ENCODE results near the gene ARPC1B. TPM values are rescaled to one million over a fixed set of nuclear protein-coding genes. Genes with fewer than 3 reads are reported as not detected.

ARPC1B gene
- total and polyA plus RNA-seq, 2 experiments from 2014 or later, result 101 to 132 TPM

DNA sequence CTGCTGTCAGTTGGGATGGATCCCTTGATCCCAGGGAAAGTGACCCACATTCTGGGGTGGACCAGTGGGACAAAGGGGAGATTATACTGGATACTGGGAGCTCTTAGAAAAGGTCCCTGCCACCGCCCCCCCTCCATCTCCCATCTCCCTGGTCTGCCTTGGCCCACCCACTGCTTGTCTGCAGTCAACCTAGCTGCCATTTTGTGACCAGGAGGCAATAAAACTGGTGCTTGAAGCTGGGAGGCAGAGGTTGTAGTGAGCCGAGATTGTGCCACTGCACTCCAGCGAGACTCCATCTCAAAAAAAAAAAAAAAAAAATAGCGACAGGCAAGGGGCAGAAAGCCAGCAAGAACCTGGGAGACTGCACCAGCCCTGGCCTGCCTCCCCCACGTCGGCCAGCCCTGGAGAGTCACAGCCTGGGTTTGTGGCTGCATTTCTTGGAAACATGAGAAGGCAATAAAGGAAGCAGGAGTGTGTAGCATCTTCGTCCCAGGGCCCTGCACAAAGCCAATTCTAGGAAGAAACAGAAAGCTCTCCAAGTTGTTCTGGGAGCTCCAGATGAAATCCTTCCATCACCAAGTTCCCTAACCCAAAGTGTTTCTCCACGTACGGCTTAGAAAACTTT, 4.7 kb upstream of the ARPC1B start:
- no peaks in the 10 kb centered on the region for H4K20me1 ChIP-seq (replicated peaks; ENCODE audit: insufficient read depth)
- H3K4me2 ChIP-seq, result no peak overlapping the region
- no peaks in the 10 kb centered on the region for H3K27me3 ChIP-seq (ENCODE audit: insufficient read depth)
- no peaks in the 10 kb centered on the region for H3K79me2 ChIP-seq (replicated peaks; ENCODE audit: insufficient read depth)
- 0 out of 2 replicates have a peak, but pooled peaks cover 9% of the 10 kb centered on the region for H3F3A ChIP-seq (replicated peaks; ENCODE audit: low read depth)
- Mint-ChIP-seq H3K27me3 (ENCODE audit: insufficient read depth, low read depth, poor library complexity) (peaks cover 9% of the 10 kb centered on the region), H3K36me3 (ENCODE audit: low read depth) (peaks cover 10% of the 10 kb centered on the region), H3K27ac (no peak overlapping the region), H3K9me3 (no peaks in the 10 kb centered on the region), H3K4me1 (peaks cover 20% of the 10 kb centered on the region), H3K4me3 (no peak overlapping the region)
- no peaks in the 10 kb centered on the region for H3K9me2 ChIP-seq (ENCODE audit: insufficient read depth)
- DNase-seq (ENCODE audit: low spot score) (no peak), ATAC-seq (no peak)
- no peak overlapping the region for H3K27ac ChIP-seq (ENCODE audit: low read depth)
- peaks cover 5% of the 10 kb centered on the region for H3K4me1 ChIP-seq (ENCODE audit: insufficient read depth)
- TF ChIP-seq CREB1 (CRISPR knock-in tag; IDR thresholded peaks at IDR 0.05; ENCODE audit: low read depth) (no peak), EZH2 (IDR thresholded peaks at IDR 0.05; ENCODE audit: low read depth, unreplicated experiment) (no peak), JUNB (IDR thresholded peaks at IDR 0.05; ENCODE audit: unreplicated experiment) (no peak), EZH2phosphoT487 (IDR thresholded peaks at IDR 0.05; ENCODE audit: unreplicated experiment) (no peak), STAT1 (IDR thresholded peaks at IDR 0.05; ENCODE audit: unreplicated experiment) (no peak)
- peaks cover 3% of the 10 kb centered on the region; the same call in 1 of the 2 replicates for H3K36me3 ChIP-seq (ENCODE audit: insufficient read depth)
- no peak overlapping the region for H3K4me3 ChIP-seq
- no peak overlapping the region for H2AFZ ChIP-seq

GRCh38 chr7:99371376-99371920, 3.1 kb upstream of the ARPC1B start:
- H4K20me1 ChIP-seq (replicated peaks; ENCODE audit: insufficient read depth), result peaks cover 10% of the 10 kb centered on the region; the same call in 1 of the 2 replicates
- Mint-ChIP-seq H3K27me3 (ENCODE audit: insufficient read depth, low read depth, poor library complexity) (peaks cover 9% of the 10 kb centered on the region), H3K27ac (no peak overlapping the region), H3K4me3 (no peak overlapping the region), H3K9me3 (no peaks in the 10 kb centered on the region), H3K4me1 (peaks cover 9% of the 10 kb centered on the region), H3K36me3 (ENCODE audit: low read depth) (peaks cover 2% of the 10 kb centered on the region; the same call in 1 of the 3 replicates)
- H3K27me3 ChIP-seq (ENCODE audit: insufficient read depth), result no peaks in the 10 kb centered on the region
- no peaks in the 10 kb centered on the region for H3K36me3 ChIP-seq (ENCODE audit: insufficient read depth)
- H3K4me3 ChIP-seq, result no peak overlapping the region
- H2AFZ ChIP-seq, result no peak overlapping the region
- H3K9me2 ChIP-seq (ENCODE audit: insufficient read depth), result no peaks in the 10 kb centered on the region
- DNase-seq (ENCODE audit: low spot score) (no peak), ATAC-seq (no peak)
- H3K4me1 ChIP-seq (ENCODE audit: insufficient read depth), result peaks cover 1% of the 10 kb centered on the region
- H3K4me2 ChIP-seq, result no peak overlapping the region
- 0 out of 2 replicates have a peak, but pooled peaks cover 7% of the 10 kb centered on the region for H3F3A ChIP-seq (replicated peaks; ENCODE audit: low read depth)
- peaks cover 11% of the 10 kb centered on the region for H3K79me2 ChIP-seq (replicated peaks; ENCODE audit: insufficient read depth)
- no peak overlapping the region for H3K27ac ChIP-seq (ENCODE audit: low read depth)
- TF ChIP-seq STAT1 (IDR thresholded peaks at IDR 0.05; ENCODE audit: unreplicated experiment) (no peak), ZNF114 (CRISPR knock-in tag; IDR thresholded peaks at IDR 0.05) (no peak), JUNB (IDR thresholded peaks at IDR 0.05; ENCODE audit: unreplicated experiment) (no peak), EZH2 (IDR thresholded peaks at IDR 0.05; ENCODE audit: low read depth, unreplicated experiment) (no peak), CREB1 (CRISPR knock-in tag; IDR thresholded peaks at IDR 0.05; ENCODE audit: low read depth) (no peak)
- TF ChIP-seq, protein P1, sequence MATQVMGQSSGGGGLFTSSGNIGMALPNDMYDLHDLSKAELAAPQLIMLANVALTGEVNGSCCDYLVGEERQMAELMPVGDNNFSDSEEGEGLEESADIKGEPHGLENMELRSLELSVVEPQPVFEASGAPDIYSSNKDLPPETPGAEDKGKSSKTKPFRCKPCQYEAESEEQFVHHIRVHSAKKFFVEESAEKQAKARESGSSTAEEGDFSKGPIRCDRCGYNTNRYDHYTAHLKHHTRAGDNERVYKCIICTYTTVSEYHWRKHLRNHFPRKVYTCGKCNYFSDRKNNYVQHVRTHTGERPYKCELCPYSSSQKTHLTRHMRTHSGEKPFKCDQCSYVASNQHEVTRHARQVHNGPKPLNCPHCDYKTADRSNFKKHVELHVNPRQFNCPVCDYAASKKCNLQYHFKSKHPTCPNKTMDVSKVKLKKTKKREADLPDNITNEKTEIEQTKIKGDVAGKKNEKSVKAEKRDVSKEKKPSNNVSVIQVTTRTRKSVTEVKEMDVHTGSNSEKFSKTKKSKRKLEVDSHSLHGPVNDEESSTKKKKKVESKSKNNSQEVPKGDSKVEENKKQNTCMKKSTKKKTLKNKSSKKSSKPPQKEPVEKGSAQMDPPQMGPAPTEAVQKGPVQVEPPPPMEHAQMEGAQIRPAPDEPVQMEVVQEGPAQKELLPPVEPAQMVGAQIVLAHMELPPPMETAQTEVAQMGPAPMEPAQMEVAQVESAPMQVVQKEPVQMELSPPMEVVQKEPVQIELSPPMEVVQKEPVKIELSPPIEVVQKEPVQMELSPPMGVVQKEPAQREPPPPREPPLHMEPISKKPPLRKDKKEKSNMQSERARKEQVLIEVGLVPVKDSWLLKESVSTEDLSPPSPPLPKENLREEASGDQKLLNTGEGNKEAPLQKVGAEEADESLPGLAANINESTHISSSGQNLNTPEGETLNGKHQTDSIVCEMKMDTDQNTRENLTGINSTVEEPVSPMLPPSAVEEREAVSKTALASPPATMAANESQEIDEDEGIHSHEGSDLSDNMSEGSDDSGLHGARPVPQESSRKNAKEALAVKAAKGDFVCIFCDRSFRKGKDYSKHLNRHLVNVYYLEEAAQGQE (IDR thresholded peaks at IDR 0.05; ENCODE audit: unreplicated experiment), result no peak
- TF ChIP-seq, protein P2, sequence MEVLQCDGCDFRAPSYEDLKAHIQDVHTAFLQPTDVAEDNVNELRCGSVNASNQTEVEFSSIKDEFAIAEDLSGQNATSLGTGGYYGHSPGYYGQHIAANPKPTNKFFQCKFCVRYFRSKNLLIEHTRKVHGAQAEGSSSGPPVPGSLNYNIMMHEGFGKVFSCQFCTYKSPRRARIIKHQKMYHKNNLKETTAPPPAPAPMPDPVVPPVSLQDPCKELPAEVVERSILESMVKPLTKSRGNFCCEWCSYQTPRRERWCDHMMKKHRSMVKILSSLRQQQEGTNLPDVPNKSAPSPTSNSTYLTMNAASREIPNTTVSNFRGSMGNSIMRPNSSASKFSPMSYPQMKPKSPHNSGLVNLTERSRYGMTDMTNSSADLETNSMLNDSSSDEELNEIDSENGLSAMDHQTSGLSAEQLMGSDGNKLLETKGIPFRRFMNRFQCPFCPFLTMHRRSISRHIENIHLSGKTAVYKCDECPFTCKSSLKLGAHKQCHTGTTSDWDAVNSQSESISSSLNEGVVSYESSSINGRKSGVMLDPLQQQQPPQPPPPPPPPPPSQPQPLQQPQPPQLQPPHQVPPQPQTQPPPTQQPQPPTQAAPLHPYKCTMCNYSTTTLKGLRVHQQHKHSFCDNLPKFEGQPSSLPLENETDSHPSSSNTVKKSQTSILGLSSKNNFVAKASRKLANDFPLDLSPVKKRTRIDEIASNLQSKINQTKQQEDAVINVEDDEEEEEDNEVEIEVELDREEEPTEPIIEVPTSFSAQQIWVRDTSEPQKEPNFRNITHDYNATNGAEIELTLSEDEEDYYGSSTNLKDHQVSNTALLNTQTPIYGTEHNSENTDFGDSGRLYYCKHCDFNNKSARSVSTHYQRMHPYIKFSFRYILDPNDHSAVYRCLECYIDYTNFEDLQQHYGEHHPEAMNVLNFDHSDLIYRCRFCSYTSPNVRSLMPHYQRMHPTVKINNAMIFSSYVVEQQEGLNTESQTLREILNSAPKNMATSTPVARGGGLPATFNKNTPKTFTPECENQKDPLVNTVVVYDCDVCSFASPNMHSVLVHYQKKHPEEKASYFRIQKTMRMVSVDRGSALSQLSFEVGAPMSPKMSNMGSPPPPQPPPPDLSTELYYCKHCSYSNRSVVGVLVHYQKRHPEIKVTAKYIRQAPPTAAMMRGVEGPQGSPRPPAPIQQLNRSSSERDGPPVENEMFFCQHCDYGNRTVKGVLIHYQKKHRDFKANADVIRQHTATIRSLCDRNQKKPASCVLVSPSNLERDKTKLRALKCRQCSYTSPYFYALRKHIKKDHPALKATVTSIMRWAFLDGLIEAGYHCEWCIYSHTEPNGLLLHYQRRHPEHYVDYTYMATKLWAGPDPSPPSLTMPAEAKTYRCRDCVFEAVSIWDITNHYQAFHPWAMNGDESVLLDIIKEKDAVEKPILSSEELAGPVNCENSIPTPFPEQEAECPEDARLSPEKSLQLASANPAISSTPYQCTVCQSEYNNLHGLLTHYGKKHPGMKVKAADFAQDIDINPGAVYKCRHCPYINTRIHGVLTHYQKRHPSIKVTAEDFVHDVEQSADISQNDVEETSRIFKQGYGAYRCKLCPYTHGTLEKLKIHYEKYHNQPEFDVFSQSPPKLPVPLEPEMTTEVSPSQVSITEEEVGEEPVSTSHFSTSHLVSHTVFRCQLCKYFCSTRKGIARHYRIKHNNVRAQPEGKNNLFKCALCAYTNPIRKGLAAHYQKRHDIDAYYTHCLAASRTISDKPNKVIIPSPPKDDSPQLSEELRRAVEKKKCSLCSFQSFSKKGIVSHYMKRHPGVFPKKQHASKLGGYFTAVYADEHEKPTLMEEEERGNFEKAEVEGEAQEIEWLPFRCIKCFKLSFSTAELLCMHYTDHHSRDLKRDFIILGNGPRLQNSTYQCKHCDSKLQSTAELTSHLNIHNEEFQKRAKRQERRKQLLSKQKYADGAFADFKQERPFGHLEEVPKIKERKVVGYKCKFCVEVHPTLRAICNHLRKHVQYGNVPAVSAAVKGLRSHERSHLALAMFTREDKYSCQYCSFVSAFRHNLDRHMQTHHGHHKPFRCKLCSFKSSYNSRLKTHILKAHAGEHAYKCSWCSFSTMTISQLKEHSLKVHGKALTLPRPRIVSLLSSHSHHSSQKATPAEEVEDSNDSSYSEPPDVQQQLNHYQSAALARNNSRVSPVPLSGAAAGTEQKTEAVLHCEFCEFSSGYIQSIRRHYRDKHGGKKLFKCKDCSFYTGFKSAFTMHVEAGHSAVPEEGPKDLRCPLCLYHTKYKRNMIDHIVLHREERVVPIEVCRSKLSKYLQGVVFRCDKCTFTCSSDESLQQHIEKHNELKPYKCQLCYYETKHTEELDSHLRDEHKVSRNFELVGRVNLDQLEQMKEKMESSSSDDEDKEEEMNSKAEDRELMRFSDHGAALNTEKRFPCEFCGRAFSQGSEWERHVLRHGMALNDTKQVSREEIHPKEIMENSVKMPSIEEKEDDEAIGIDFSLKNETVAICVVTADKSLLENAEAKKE (CRISPR knock-in tag; IDR thresholded peaks at IDR 0.05), result no peak

All from GM23338 (cell line).